ENCODE results near the gene ACTL7B. TPM values are rescaled to one million over a fixed set of nuclear protein-coding genes. Genes with fewer than 3 reads are reported as not detected.

The ACTL7B gene
- total and polyA plus RNA-seq, 2 of the 8 experiments (the other 6 are each of a cell fraction or from before 2014, with no cell fraction given) = not detected

DNA sequence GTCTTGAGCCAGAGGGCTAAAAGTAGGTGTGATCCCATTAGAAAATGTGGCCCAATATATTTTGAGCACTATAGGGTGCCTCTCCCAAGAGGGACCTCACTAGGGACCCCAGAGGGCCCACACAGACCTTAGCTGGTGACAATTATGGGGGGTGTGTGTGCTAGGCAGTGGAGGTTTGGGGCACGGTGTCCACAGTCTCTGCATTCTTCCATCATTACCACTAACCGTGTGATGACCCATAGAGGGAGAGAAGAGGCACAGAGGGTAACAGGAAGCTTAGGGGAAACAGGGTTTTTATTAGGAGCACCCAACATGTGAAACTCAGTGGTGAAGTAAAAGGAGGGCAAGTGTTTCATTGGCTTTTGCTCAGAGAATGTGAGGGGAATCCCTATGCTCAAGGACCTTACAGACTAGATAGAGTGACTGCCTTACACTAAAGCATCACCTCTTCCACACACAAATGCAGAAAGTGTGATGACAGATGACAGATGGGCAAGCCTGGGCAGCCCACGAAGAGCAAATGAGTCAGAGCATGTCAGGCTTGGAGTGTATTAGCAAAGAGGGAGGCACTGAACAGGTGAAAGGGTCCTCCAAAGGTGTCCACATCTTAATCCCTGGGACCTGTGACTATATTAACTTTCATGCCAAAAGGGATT is 3.8 kb upstream of the ACTL7B start:
- Histone ChIP-seq H4K5ac (ENCODE audit: insufficient read length, low read depth, low read length) (no peak overlapping the region), H3K9ac (replicated peaks in 1 of 4; ENCODE audit: extremely low read depth in 1 of 4, low read depth in 3 of 4, low read length in 3 of 4) (no peak overlapping the region), H3K14ac (ENCODE audit: insufficient read length) (no peak overlapping the region), H3K23ac (ENCODE audit: insufficient read length) (no peak overlapping the region), H2BK5ac (ENCODE audit: low read depth, low read length) (no peak overlapping the region), H2BK120ac (replicated peaks; ENCODE audit: low read depth, low read length) (no peak overlapping the region), H3K9me3 (ENCODE audit: insufficient read depth in 2 of 2, low read depth in 1 of 2, low read length in 1 of 2) (0 out of 4 replicates have a peak, but pooled peaks cover 0 to 3% of the 10 kb centered on the region in 2 experiments), H3K23me2 (ENCODE audit: low read depth, low read length) (no peaks in the 10 kb centered on the region), H3K27me3 (replicated peaks in 1 of 4; ENCODE audit: control insufficient read depth in 3 of 4, extremely low read depth in 1 of 4, insufficient read depth in 3 of 4, low read length in 3 of 4) (no peaks in the 10 kb centered on the region), H2BK20ac (ENCODE audit: low read length) (no peak overlapping the region), H3K4ac (replicated peaks; ENCODE audit: insufficient read length, low read depth, low read length) (no peak overlapping the region), H3K27ac (ENCODE audit: low read depth, low read length) (no peak overlapping the region), H3K79me2 (ENCODE audit: control insufficient read depth in 1 of 2, insufficient read depth in 2 of 2, low read length in 2 of 2) (no peaks in the 10 kb centered on the region), H4K91ac (replicated peaks; ENCODE audit: insufficient read length, low read length) (no peak overlapping the region), H2BK12ac (ENCODE audit: low read depth, low read length) (no peak overlapping the region), H4K8ac (ENCODE audit: extremely low read depth, insufficient read depth, low read length) (no peak overlapping the region), H3K4me2 (ENCODE audit: insufficient read depth in 1 of 2, low read depth in 2 of 2, low read length in 2 of 2) (no peak overlapping the region), H4K20me1 (replicated peaks in 1 of 2; ENCODE audit: control insufficient read depth in 1 of 2, insufficient read depth in 2 of 2, low read length in 2 of 2) (no peaks in the 10 kb centered on the region), H3K4me1 (replicated peaks in 1 of 4; ENCODE audit: control insufficient read depth in 3 of 4, insufficient read depth in 4 of 4, low read length in 3 of 4) (no peaks in the 10 kb centered on the region), H2AK5ac (ENCODE audit: low read depth, low read length) (no peak overlapping the region), H3K36me3 (ENCODE audit: control insufficient read depth in 2 of 4, insufficient read depth in 4 of 4, low read length in 3 of 4) (no peaks in the 10 kb centered on the region), H2AFZ (ENCODE audit: low read length) (no peak overlapping the region), H3K79me1 (ENCODE audit: low read depth, low read length) (no peaks in the 10 kb centered on the region), H3K4me3 (ENCODE audit: extremely low read depth in 1 of 4, insufficient read depth in 2 of 4, low read depth in 3 of 4, low read length in 4 of 4) (no peak overlapping the region), H2BK15ac (ENCODE audit: low read length) (no peak overlapping the region), H3K56ac (replicated peaks; ENCODE audit: insufficient read length, low read depth, low read length) (no peak overlapping the region), H3K18ac (ENCODE audit: extremely low read depth, low read length) (no peak overlapping the region)
- POLR2A ChIA-PET (ENCODE audit: partially characterized antibody) = no interaction called here
- FAIRE-seq = no peak
- WGBS, 2 experiments (ENCODE audit: extremely low coverage in 1 of 2, insufficient coverage in 1 of 2, insufficient read length in 1 of 2, insufficient replicate concordance in 2 of 2, low coverage in 1 of 2, low lambda C conversion rate in 2 of 2, missing lambda C conversion rate in 1 of 2) = 85% methylated on average over 3 of the region's 3 CpGs; no CpG with 5 or more reads in 1 of the 2 experiments
- CTCF ChIA-PET (ENCODE audit: partially characterized antibody) = no interaction called here
- no peak for DNase-seq (ENCODE audit: low read depth in 1 of 2, low spot score in 2 of 2)
- TF ChIP-seq TEAD4 (IDR thresholded peaks at IDR 0.05; ENCODE audit: low read depth, low read length) (no peak), ATF3 (IDR thresholded peaks at IDR 0.05; ENCODE audit: insufficient read depth, low read depth, low read length) (no peak), MAFK (IDR thresholded peaks at IDR 0.05; ENCODE audit: low read depth, low read length) (no peak), SIN3A (conservative IDR thresholded peaks at IDR 0.05 in 1 of 2, IDR thresholded peaks at IDR 0.05 in 1 of 2; ENCODE audit: low read depth in 1 of 2, low read length in 2 of 2) (no peak), PHF8 (conservative IDR thresholded peaks at IDR 0.05; ENCODE audit: low read depth, low read length) (no peak), ZNF274 (IDR thresholded peaks at IDR 0.05; ENCODE audit: borderline replicate concordance, extremely low read depth, low read length) (no peak)
